Myocyte (in vitro differentiated cells): Measurements from ENCODE around the gene GALNS. TPM values are rescaled to one million over a fixed set of nuclear protein-coding genes. Genes with fewer than 3 reads are reported as not detected.
"Not testable (repeated sequence)": the region's sequence is repeated elsewhere in the genome, so short reads cannot be mapped to it uniquely, and the experiment has no call there.

Experiments
- DNase-seq: peaks from one replicate; pipeline ENCODE4 v3.0.0-alpha.2; 2012; ENCODE audit warnings: low read depth
- total RNA-seq: library from RNA; depleted of rRNA; stranded (reverse); fragments of >200 nt; gene quantifications from 2 replicates; pipeline ENCODE4 v1.2.3, GENCODE V29; 2014

GALNS gene
- total RNA-seq, 1 donor from 2014 or later, result 34.8 TPM

GRCh38 chr16:88805887-88806393 is 50.8 kb downstream of the GALNS start:
- DNase-seq, result no peak

GRCh38 chr16:88805340-88805715 is 51.4 kb downstream of the GALNS start:
- DNase-seq, result no peak

GRCh38 chr16:88804552-88805339 is 52.0 kb downstream of the GALNS start:
- no peak for DNase-seq

- no peak for DNase-seq
These were observed 52.6 kb downstream of the GALNS start for GRCh38 chr16:88804173-88804551.

GRCh38 chr16:88803264-88803987 is 53.3 kb downstream of the GALNS start, which contains the start of gene CDT1:
Gene CDT1, plus strand, starts transcription at chr16:88803789. Its CDS starts 43 bp downstream, at chr16:88803832.
- peak; percentile 76 for DNase-seq

- no peak for DNase-seq
These were observed 56.5 kb downstream of the GALNS start for GRCh38 chr16:88800277-88800592.

GRCh38 chr16:88799569-88800276 is 57.0 kb downstream of the GALNS start:
- no peak for DNase-seq

GRCh38 chr16:88798772-88799455 is 57.8 kb downstream of the GALNS start:
- peak; percentile 27 for DNase-seq

- DNase-seq, result no peak
These were observed 58.7 kb downstream of the GALNS start for GRCh38 chr16:88798073-88798472.

- no peak for DNase-seq
These were observed 60.5 kb downstream of the GALNS start for GRCh38 chr16:88796278-88796677.

GRCh38 chr16:88793251-88793954 is 63.3 kb downstream of the GALNS start:
- DNase-seq, result no peak

- DNase-seq, result peak; percentile 27
These were observed 64.0 kb downstream of the GALNS start for GRCh38 chr16:88792668-88793250.

- no peak for DNase-seq
These were observed 64.6 kb downstream of the GALNS start for GRCh38 chr16:88792078-88792550.

GRCh38 chr16:88790312-88791211 is 66.2 kb downstream of the GALNS start:
- DNase-seq, result no peak

GRCh38 chr16:88789594-88789993 is 67.2 kb downstream of the GALNS start:
- peak; percentile 30 for DNase-seq

GRCh38 chr16:88788749-88789148 is 68.0 kb downstream of the GALNS start:
- DNase-seq, result not testable (repeated sequence)

- no peak for DNase-seq
These were observed 69.0 kb downstream of the GALNS start for GRCh38 chr16:88787579-88788314.
